Naive thymus-derived CD4-positive, alpha-beta T cell (primary cell): ENCODE results near the gene FUT3. TPM values are rescaled to one million over a fixed set of nuclear protein-coding genes. Genes with fewer than 3 reads are reported as not detected.
A peak's percentile ranks its signal among the peaks of the same experiment; 100 is the strongest.

ENCODE experiments used
- ATAC-seq: fragments of 150-1000 bp; cut with Tn5 transposase; 2 replicates; pipeline ENCODE4 v1.10.0; 2021; ENCODE audit warnings: mild to moderate bottlenecking, moderate library complexity
- CTCF ChIA-PET: fragments of 350-600 bp; sonication (Branson Sonifier 250); formaldehyde crosslinking; loops from one replicate; lab custom pipeline; 2021; ENCODE audit warnings: antibody characterized with exemption; lab: Charles Lee
- POLR2A ChIA-PET: fragments of 350-600 bp; sonication (Branson Sonifier 250); formaldehyde crosslinking; loops from one replicate; lab custom pipeline; 2021; ENCODE audit warnings: antibody characterized with exemption, inconsistent platforms; lab: Charles Lee
- DNase-seq, 9 donors: peaks; one replicate each; pipeline versions ENCODE4 v3.0.0 to v3.0.0-alpha.2; 2020 to 2022; ENCODE audit warnings: mixed read lengths in 1 of 9
- H3K27ac ChIP-seq: one replicate; pipeline ENCODE4 v1.7.0; 2013; ENCODE audit warnings: mild to moderate bottlenecking, low read depth, low read length, moderate library complexity
- H3K27me3 ChIP-seq, 2 donors: one replicate each; pipeline ENCODE4 v1.7.0; 2013; ENCODE audit warnings: low read length in 2 of 2, mild to moderate bottlenecking in 2 of 2, moderate library complexity in 2 of 2; ENCODE audit not compliant: control insufficient read depth in 2 of 2, insufficient read depth in 2 of 2
- H3K36me3 ChIP-seq, 3 experiments: 1 replicate in 2 of 3; 2 replicates in 1 of 3; pipeline ENCODE4 v1.7.0; 2013; ENCODE audit warnings: low read length in 3 of 3, mild to moderate bottlenecking in 3 of 3, moderate library complexity in 1 of 3; ENCODE audit not compliant: insufficient read depth in 3 of 3, control insufficient read depth in 2 of 3
- H3K4me1 ChIP-seq, 2 donors: one replicate each; pipeline ENCODE4 v1.7.0; 2013; ENCODE audit warnings: low read length in 2 of 2, mild to moderate bottlenecking in 2 of 2, moderate library complexity in 1 of 2; ENCODE audit not compliant: control insufficient read depth in 2 of 2, insufficient read depth in 2 of 2
- H3K4me3 ChIP-seq: 2 replicates; pipeline ENCODE4 v1.7.0; 2013; ENCODE audit warnings: mild to moderate bottlenecking, low read length
- H3K9me3 ChIP-seq, 3 experiments: 1 replicate in 2 of 3; 2 replicates in 1 of 3; pipeline ENCODE4 v1.7.0; 2013; ENCODE audit warnings: low read length in 3 of 3; ENCODE audit not compliant: control insufficient read depth in 2 of 3
- H3K27ac Mint-ChIP-seq, 9 donors: one replicate each; pipeline ENCODE4 v1.8.0; 2020 to 2022; ENCODE audit warnings: mixed read lengths in 9 of 9, mild to moderate bottlenecking in 8 of 9, moderate library complexity in 5 of 9, inconsistent platforms in 2 of 9
- H3K27me3 Mint-ChIP-seq, 5 donors: one replicate each; pipeline ENCODE4 v1.8.0; 2021 to 2022; ENCODE audit warnings: mixed read lengths in 5 of 5, mild to moderate bottlenecking in 1 of 5
- H3K36me3 Mint-ChIP-seq, 5 donors: one replicate each; pipeline ENCODE4 v1.8.0; 2020 to 2022; ENCODE audit warnings: mixed read lengths in 5 of 5, mild to moderate bottlenecking in 3 of 5, inconsistent platforms in 1 of 5
- H3K4me1 Mint-ChIP-seq, 7 donors: one replicate each; pipeline ENCODE4 v1.8.0; 2020 to 2022; ENCODE audit warnings: mixed read lengths in 7 of 7, mild to moderate bottlenecking in 3 of 7, inconsistent platforms in 1 of 7
- H3K4me3 Mint-ChIP-seq, 10 donors: one replicate each; pipeline ENCODE4 v1.8.0; 2020 to 2022; ENCODE audit warnings: mild to moderate bottlenecking in 10 of 10, mixed read lengths in 10 of 10, moderate library complexity in 6 of 10, inconsistent platforms in 2 of 10
- H3K9me3 Mint-ChIP-seq, 11 donors: one replicate each; pipeline ENCODE4 v1.8.0; 2020 to 2022; ENCODE audit warnings: mixed read lengths in 11 of 11, mild to moderate bottlenecking in 4 of 11, inconsistent platforms in 1 of 11, moderate library complexity in 1 of 11
- intact Hi-C, 2 donors: fragments of 100-400 bp; cut with micrococcal nuclease; formaldehyde crosslinking; loops; one replicate each; pipeline ENCODE4 v1.15.1; 2023
- polyA plus RNA-seq, 2 donors: library from polyadenylated mRNA; unstranded; fragments of 300-500 nt; fragmentation: Illumina TruSeq; gene quantifications; one replicate each; pipeline ENCODE4 v1.2.3, GENCODE V29; 2021
- total RNA-seq, 6 experiments: library from RNA in 5 of 6; stranded (reverse) in 5 of 6; gene quantifications; 1 replicate in 5 of 6; 2 replicates in 1 of 6; pipeline ENCODE4 v1.2.3 and lab custom pipeline; 2021 to 2026

The FUT3 gene
- total and polyA plus RNA-seq, 7 experiments from 2014 or later, result 0.29 to 0.45 TPM; not detected in 5

DNA sequence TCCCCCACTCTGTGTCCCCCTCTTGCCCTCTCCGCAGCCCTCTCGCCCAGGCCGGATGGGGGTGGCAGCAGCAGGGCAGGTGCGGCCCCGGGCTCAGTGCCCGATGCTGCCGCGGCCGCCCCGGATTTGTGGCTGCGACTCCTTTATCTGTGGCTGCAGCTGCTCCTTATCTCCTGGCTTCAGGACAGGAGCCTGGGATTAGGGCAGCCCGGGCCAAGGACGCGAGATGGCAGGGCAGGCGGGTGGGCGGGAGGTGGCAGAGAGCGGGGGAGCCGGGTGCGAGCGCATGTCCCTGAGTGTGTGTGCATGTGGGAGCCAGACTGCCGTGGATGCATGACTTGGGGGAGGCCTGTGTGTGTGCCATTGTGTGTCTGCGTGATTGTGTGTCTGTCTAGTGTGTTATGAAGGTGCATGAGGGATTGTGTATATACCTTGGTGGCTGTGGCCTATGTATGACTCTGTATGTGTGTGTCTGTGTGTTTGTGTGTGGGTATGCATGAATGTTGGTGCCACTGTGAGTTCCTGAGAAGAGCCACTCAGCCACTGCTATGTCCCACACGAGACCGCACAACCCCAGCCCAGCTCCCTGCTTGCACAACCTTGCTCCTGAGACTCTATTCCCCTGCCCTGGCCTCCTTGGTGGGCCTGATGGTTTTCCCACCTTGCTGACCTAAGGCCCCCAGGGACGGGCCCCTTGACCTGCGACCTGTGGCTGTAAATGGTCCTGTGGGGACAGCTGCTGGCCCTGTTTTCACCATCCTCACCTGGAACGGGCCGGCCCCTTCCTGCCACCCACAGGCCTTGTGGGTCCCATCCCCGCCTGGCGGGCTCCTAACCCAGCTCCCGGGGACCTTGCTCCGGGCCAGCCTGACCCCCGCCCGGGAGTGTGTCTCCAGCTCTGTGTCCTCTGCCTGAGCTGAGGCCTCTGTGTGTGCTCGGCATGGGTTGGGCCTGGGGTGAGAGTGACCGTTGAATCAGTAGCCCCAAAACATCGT, 51.7 kb downstream of the FUT3 start:
- Histone ChIP-seq H3K36me3 (no peaks in the 10 kb centered on the region), H3K4me3 (no peak overlapping the region), H3K9me3 (no peaks in the 10 kb centered on the region), H3K27me3 (peaks cover 0 to 2% of the 10 kb centered on the region in 2 donors), H3K27ac (no peak overlapping the region), H3K4me1 (peaks cover 13 to 19% of the 10 kb centered on the region in 2 donors)
- H3K9me3 Mint-ChIP-seq, result peaks cover 0 to 1% (median 0%) of the 10 kb centered on the region in 11 donors
- CTCF ChIA-PET, result interaction anchor here (1.0 kb wide), 1 partner anchor 223 kb away, joined by 3 read pairs; no protein-coding TSS in a partner anchor
- POLR2A ChIA-PET, result no interaction called here
- no peak for ATAC-seq
- H3K4me1 Mint-ChIP-seq, result peaks cover 7 to 25% (median 19%) of the 10 kb centered on the region in 7 donors
- intact Hi-C loops, result loop anchor here in 1 of 2 donors (5.0 kb wide), 1 partner anchor 168 kb away; no protein-coding TSS in a partner anchor
- peak overlapping the region in 4 of 10 donors; percentile 4 to 49 (median 32) for H3K4me3 Mint-ChIP-seq
- H3K27ac Mint-ChIP-seq, result no peak overlapping the region
- no peak for DNase-seq
- H3K36me3 Mint-ChIP-seq, result peaks cover 0 to 1% (median 0%) of the 10 kb centered on the region in 5 donors
- H3K27me3 Mint-ChIP-seq, result peaks cover 14 to 28% (median 18%) of the 10 kb centered on the region in 5 donors

DNA sequence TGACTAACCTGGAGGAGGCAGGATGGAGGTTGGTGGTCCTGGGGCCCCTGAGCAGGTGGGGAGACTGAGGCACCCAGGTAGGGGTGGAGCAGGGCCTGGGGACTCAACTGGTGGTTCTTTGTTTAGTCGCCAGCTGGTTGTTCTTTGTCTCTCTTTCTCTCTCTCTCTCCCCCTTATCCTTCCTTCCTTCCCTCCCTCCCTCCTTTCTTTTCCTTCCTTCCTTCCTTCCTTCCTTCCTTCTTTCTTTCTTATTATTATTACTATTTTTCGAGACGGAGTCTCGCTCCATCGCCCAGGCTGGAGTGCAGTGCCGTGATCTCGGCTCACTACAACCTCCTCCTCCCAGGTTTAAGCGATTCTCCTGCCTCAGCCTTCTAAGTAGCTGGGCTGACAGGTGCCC, 53.0 kb downstream of the FUT3 start:
- ChIA-PET CTCF (interaction anchor here (1.3 kb wide), 1 partner anchor 30 kb away, joined by 6 read pairs; no protein-coding TSS in a partner anchor), POLR2A (no interaction called here)
- H3K27me3 Mint-ChIP-seq, result peaks cover 14 to 25% (median 18%) of the 10 kb centered on the region in 5 donors

DNA sequence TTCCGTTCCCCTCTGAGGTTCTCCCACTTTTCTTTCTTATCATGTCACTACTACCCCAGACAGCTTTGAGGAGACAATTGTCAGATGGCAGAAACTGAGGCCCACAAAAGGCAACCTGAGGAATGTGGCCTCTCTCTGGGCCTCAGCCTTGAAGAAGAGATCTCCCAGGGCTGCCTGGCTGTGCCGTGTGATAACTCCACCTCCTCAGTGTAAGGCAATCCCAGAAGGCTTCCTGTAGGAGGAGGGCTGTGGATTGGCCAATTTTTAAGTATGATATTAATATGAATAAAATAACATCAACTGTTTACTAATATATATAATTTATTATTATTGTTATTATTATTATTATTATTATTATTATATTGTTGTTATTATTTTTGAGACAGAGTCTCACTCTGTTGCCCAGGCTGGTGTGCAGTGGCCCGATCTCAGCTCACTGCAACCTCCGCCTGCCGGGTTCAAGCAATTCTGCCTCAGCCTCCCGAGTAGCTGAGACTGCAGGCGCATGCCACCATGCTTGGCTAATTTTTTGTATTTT, 55.8 kb downstream of the FUT3 start:
- Mint-ChIP-seq H3K4me3 (no peak overlapping the region), H3K36me3 (peaks cover under 1 to 3% (median 1%) of the 10 kb centered on the region in 5 donors), H3K9me3 (peaks cover 0 to 7% (median 0%) of the 10 kb centered on the region in 11 donors), H3K27me3 (peaks cover 4 to 11% (median 10%) of the 10 kb centered on the region in 5 donors), H3K4me1 (peaks cover 1 to 13% (median 7%) of the 10 kb centered on the region in 7 donors), H3K27ac (no peak overlapping the region)
- DNase-seq (no peak), ATAC-seq (no peak)
- no peak overlapping the region for H3K27ac ChIP-seq
- no peak overlapping the region for H3K4me3 ChIP-seq
- H3K36me3 ChIP-seq, result peaks cover 0 to 4% (median 0%) of the 10 kb centered on the region in 3 experiments
- H3K27me3 ChIP-seq, result peaks cover 0 to 2% of the 10 kb centered on the region in 2 donors
- intact Hi-C loops, result no loop called here
- ChIA-PET POLR2A (interaction anchor here (1.2 kb wide), 1 partner anchor 75 kb away, joined by 3 read pairs; the partner anchor contains the start of gene CATSPERD), CTCF (interaction anchor here (1.7 kb wide), 1 partner anchor 8 kb away, joined by 4 read pairs; no protein-coding TSS in a partner anchor)
- H3K9me3 ChIP-seq, result no peaks in the 10 kb centered on the region
- peaks cover 0 to 6% of the 10 kb centered on the region in 2 donors for H3K4me1 ChIP-seq

More for the DNA sequence above, 53.0 kb downstream of the FUT3 start:
- H3K27ac Mint-ChIP-seq, result no peak overlapping the region
- no peak overlapping the region for H3K4me3 Mint-ChIP-seq
- ATAC-seq (no peak), DNase-seq (no peak)
- H3K9me3 ChIP-seq, result no peaks in the 10 kb centered on the region
- H3K27me3 ChIP-seq, result peaks cover 0 to 2% of the 10 kb centered on the region in 2 donors
- peaks cover 3 to 7% of the 10 kb centered on the region in 2 donors for H3K4me1 ChIP-seq
- H3K4me1 Mint-ChIP-seq, result peaks cover 2 to 17% (median 9%) of the 10 kb centered on the region in 7 donors
- no peak overlapping the region for H3K4me3 ChIP-seq
- peaks cover 0 to 1% (median 0%) of the 10 kb centered on the region in 5 donors for H3K36me3 Mint-ChIP-seq
- intact Hi-C loops, result no loop called here
- no peaks in the 10 kb centered on the region for H3K36me3 ChIP-seq
- peaks cover 0 to 1% (median 0%) of the 10 kb centered on the region in 11 donors for H3K9me3 Mint-ChIP-seq
- H3K27ac ChIP-seq, result no peak overlapping the region

DNA sequence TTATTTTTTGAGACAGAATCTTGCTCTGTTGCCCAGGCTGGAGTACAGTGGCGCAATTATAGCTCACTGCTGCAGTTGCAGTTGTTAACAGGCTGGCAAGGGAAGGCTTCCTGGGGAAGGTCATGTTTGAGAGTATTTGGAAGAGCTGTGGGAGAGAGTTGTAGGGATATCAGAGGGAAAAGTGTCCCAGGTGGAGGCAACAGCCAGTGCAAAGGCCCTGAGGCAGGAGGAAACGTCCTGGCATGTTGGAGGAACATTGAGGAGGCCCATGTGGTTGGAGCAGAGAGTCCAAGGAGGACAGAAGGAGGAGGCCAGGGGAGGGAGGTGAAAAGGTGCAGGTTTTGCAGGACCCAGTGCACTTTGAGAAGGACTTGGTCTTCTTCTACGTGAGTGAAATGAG, 58.1 kb downstream of the FUT3 start:
- ChIA-PET POLR2A (interaction anchor here (1.4 kb wide), 1 partner anchor 12 kb away, joined by 3 read pairs; no protein-coding TSS in a partner anchor), CTCF (interaction anchor here (0.7 kb wide), 1 partner anchor 552 kb away, joined by 3 read pairs; no protein-coding TSS in a partner anchor)
- Mint-ChIP-seq H3K4me3 (no peak overlapping the region), H3K4me1 (peaks cover 6 to 21% (median 15%) of the 10 kb centered on the region in 7 donors), H3K36me3 (peaks cover 5 to 11% (median 8%) of the 10 kb centered on the region in 5 donors), H3K27me3 (no peaks in the 10 kb centered on the region), H3K27ac (peak overlapping the region in 5 of 9 donors; percentile 14 to 81 (median 33)), H3K9me3 (peaks cover 0 to 9% (median 0%) of the 10 kb centered on the region in 11 donors)
- DNase-seq (no peak), ATAC-seq (no peak)
- peaks cover 4 to 21% (median 19%) of the 10 kb centered on the region in 3 experiments for H3K36me3 ChIP-seq
- intact Hi-C loops, result loop anchor here in 1 of 2 donors (5.0 kb wide), 1 partner anchor 184 kb away; the partner anchor contains the start of gene RANBP3
- no peak overlapping the region for H3K27ac ChIP-seq
- no peaks in the 10 kb centered on the region for H3K27me3 ChIP-seq
- H3K4me1 ChIP-seq, result peaks cover 8 to 12% of the 10 kb centered on the region in 2 donors
- no peak overlapping the region for H3K4me3 ChIP-seq
- no peaks in the 10 kb centered on the region for H3K9me3 ChIP-seq

Other genes with a start within 250 kb of the FUT3 start
- 100 to 1,000 TPM; 112 to 250 (median 243) TPM for gene SAFB2, start 228.7 kb downstream of the FUT3 start, total RNA-seq
- 10 to 100 TPM; 28.5 to 49.2 TPM for gene SAFB2, start 228.7 kb downstream of the FUT3 start, polyA plus RNA-seq
- 100 to 1,000 TPM; 141 to 203 (median 174) TPM for gene SAFB, start 228.4 kb downstream of the FUT3 start, total RNA-seq
- 100 to 1,000 TPM in 1 of 2 donors, 10 to 100 TPM in 1; 50.3 to 153 TPM for gene SAFB, start 228.4 kb downstream of the FUT3 start, polyA plus RNA-seq
- gene MICOS13, start 170.9 kb downstream of the FUT3 start, total RNA-seq, result 10 to 100 TPM; 26.1 to 49.3 (median 38.4) TPM
- gene MICOS13, start 170.9 kb downstream of the FUT3 start, polyA plus RNA-seq, result 100 to 1,000 TPM in 1 of 2 donors, 10 to 100 TPM in 1; 76.8 to 109 TPM
- 1 to 10 TPM; 2.8 to 5.2 (median 3.6) TPM for gene HSD11B1L, start 170.4 kb downstream of the FUT3 start, total RNA-seq
- gene HSD11B1L, start 170.4 kb downstream of the FUT3 start, polyA plus RNA-seq, result 1 to 10 TPM; 8.4 to 9.6 TPM
- 1,000 to 10,000 TPM in 3 of 5 experiments, 100 to 1,000 TPM in 2; 865 to 1,786 (median 1,037) TPM for gene RPL36, start 161.2 kb downstream of the FUT3 start, total RNA-seq
- gene RPL36, start 161.2 kb downstream of the FUT3 start, polyA plus RNA-seq, result 1,000 to 10,000 TPM; 2,342 to 2,564 TPM
- 100 to 1,000 TPM in 1 of 5 experiments, 10 to 100 TPM in 4; 62.8 to 102 (median 74.8) TPM for gene LONP1, start 131.3 kb downstream of the FUT3 start, total RNA-seq
- gene LONP1, start 131.3 kb downstream of the FUT3 start, polyA plus RNA-seq, result 10 to 100 TPM; 20.0 to 60.0 TPM
- under 1 TPM in 1 of 5 experiments, not detected in 4; 0.07 TPM for gene CATSPERD, start 130.8 kb downstream of the FUT3 start, total RNA-seq
- not detected for gene CATSPERD, start 130.8 kb downstream of the FUT3 start, polyA plus RNA-seq
- 1 to 10 TPM; 4.7 to 8.6 (median 6.5) TPM for gene PRR22, start 66.7 kb downstream of the FUT3 start, total RNA-seq
- under 1 TPM in 1 of 2 donors, not detected in 1; 0.20 TPM for gene PRR22, start 66.7 kb downstream of the FUT3 start, polyA plus RNA-seq
- gene DUS3L, start 60.3 kb downstream of the FUT3 start, total RNA-seq, result 100 to 1,000 TPM in 2 of 5 experiments, 10 to 100 TPM in 3; 53.2 to 179 (median 82.7) TPM
- gene DUS3L, start 60.3 kb downstream of the FUT3 start, polyA plus RNA-seq, result 10 to 100 TPM; 33.1 to 56.5 TPM
- 1 to 10 TPM in 1 of 5 experiments, under 1 TPM in 3, not detected in 1; 0.19 to 1.0 (median 0.81) TPM for gene NRTN, start 46.4 kb downstream of the FUT3 start, total RNA-seq
- under 1 TPM; 0.21 to 0.64 TPM for gene NRTN, start 46.4 kb downstream of the FUT3 start, polyA plus RNA-seq
- gene FUT6, start 11.7 kb downstream of the FUT3 start, total RNA-seq, result not detected
- not detected for gene FUT6, start 11.7 kb downstream of the FUT3 start, polyA plus RNA-seq
- gene FUT5, start 19.1 kb upstream of the FUT3 start, total RNA-seq, result 1 to 10 TPM in 2 of 5 experiments, under 1 TPM in 1, not detected in 2; 0.24 to 6.2 (median 2.5) TPM
- gene FUT5, start 19.1 kb upstream of the FUT3 start, polyA plus RNA-seq, result not detected
- 100 to 1,000 TPM; 108 to 241 (median 135) TPM for gene NDUFA11, start 52.3 kb upstream of the FUT3 start, total RNA-seq
- 100 to 1,000 TPM; 381 to 415 TPM for gene NDUFA11, start 52.3 kb upstream of the FUT3 start, polyA plus RNA-seq
- gene VMAC, start 53.4 kb upstream of the FUT3 start, total RNA-seq, result 10 to 100 TPM; 13.1 to 39.4 (median 27.8) TPM
- 1 to 10 TPM; 6.3 to 7.0 TPM for gene VMAC, start 53.4 kb upstream of the FUT3 start, polyA plus RNA-seq
- 10 to 100 TPM; 22.1 to 80.6 (median 58.5) TPM for gene CAPS, start 62.8 kb upstream of the FUT3 start, total RNA-seq
- gene CAPS, start 62.8 kb upstream of the FUT3 start, polyA plus RNA-seq, result 1 to 10 TPM; 1.6 to 4.1 TPM
- gene RANBP3, start 126.7 kb upstream of the FUT3 start, total RNA-seq, result 100 to 1,000 TPM in 1 of 5 experiments, 10 to 100 TPM in 4; 88.3 to 104 (median 94.0) TPM
- 10 to 100 TPM in 1 of 2 donors, 1 to 10 TPM in 1; 7.0 to 12.4 TPM for gene RANBP3, start 126.7 kb upstream of the FUT3 start, polyA plus RNA-seq